NCI-H524 treated with DMSO at 0.1 percent for 48 hours (cell line): ENCODE data around the gene ARHGEF33.

Experiments used
- DNase-seq: peaks from one replicate; lab custom pipeline; 2025; lab: John Stamatoyannopoulos, UW

The ARHGEF33 gene

GRCh38 chr2:39017334-39017733, 127.7 kb downstream of the ARHGEF33 start:
- no peak for DNase-seq

GRCh38 chr2:39018638-39019037, 129.0 kb downstream of the ARHGEF33 start:
- DNase-seq: no peak

- peak; percentile 11 for DNase-seq
Observed at GRCh38 chr2:39020383-39020782, 130.7 kb downstream of the ARHGEF33 start.

- no peak for DNase-seq
Observed at GRCh38 chr2:39022642-39023235, 133.1 kb downstream of the ARHGEF33 start.

- DNase-seq: no peak
Observed at GRCh38 chr2:39023649-39024048, 134.0 kb downstream of the ARHGEF33 start.

- DNase-seq: no peak
Observed at GRCh38 chr2:39024833-39025232, 135.2 kb downstream of the ARHGEF33 start.
